GM19455 (cell line): ENCODE results near the gene CELF2.

Source experiments
- ATAC-seq: cut with Tn5 transposase; IDR thresholded peaks from one replicate; pipeline ENCODE4 v1.9.1; 2021; ENCODE audit not compliant: unreplicated experiment

Gene CELF2

GRCh38 chr10:11003679-11004078, 14.0 kb upstream of the CELF2 start:
- no peak for ATAC-seq

- no peak for ATAC-seq
Observed at GRCh38 chr10:11004144-11005077, 13.3 kb upstream of the CELF2 start.

- ATAC-seq, result no peak
Observed at GRCh38 chr10:11005725-11006427, 11.8 kb upstream of the CELF2 start.

GRCh38 chr10:11006428-11006825, 11.2 kb upstream of the CELF2 start:
- ATAC-seq, result no peak

GRCh38 chr10:11007476-11008020, 10.1 kb upstream of the CELF2 start:
- ATAC-seq, result no peak

GRCh38 chr10:11009471-11010308, 8.0 kb upstream of the CELF2 start:
- no peak for ATAC-seq

GRCh38 chr10:11010582-11010981, 7.1 kb upstream of the CELF2 start:
- no peak for ATAC-seq

GRCh38 chr10:11011436-11011835, 6.2 kb upstream of the CELF2 start:
- ATAC-seq, result no peak

GRCh38 chr10:11011984-11012383, 5.7 kb upstream of the CELF2 start:
- ATAC-seq, result no peak

- ATAC-seq, result no peak
Observed at GRCh38 chr10:11012421-11013295, 5.0 kb upstream of the CELF2 start.

- ATAC-seq, result no peak
Observed at GRCh38 chr10:11013836-11014235, 3.8 kb upstream of the CELF2 start.

- ATAC-seq, result no peak
Observed at GRCh38 chr10:11014671-11015445, 2.8 kb upstream of the CELF2 start.

- no peak for ATAC-seq
Observed at GRCh38 chr10:11015446-11015934, 2.2 kb upstream of the CELF2 start.

- no peak for ATAC-seq
Observed at GRCh38 chr10:11017000-11017569, 587 bp upstream of the CELF2 start.

- no peak for ATAC-seq
Observed at GRCh38 chr10:11018432-11018841, 765 bp downstream of the CELF2 start.

- no peak for ATAC-seq
Observed at GRCh38 chr10:11018855-11019631, 1.4 kb downstream of the CELF2 start.

- ATAC-seq, result no peak
Observed at GRCh38 chr10:11019724-11020547, 2.3 kb downstream of the CELF2 start.
